ENCODE measurements around the gene STX3. TPM values are rescaled to one million over a fixed set of nuclear protein-coding genes. Genes with fewer than 3 reads are reported as not detected.

STX3 gene
- total and polyA plus RNA-seq, 2 of the 13 experiments (the other 11 are each of a cell fraction or from before 2014, with no cell fraction given) = 16.5 to 24.0 TPM

- TF ChIP-seq, protein P1, sequence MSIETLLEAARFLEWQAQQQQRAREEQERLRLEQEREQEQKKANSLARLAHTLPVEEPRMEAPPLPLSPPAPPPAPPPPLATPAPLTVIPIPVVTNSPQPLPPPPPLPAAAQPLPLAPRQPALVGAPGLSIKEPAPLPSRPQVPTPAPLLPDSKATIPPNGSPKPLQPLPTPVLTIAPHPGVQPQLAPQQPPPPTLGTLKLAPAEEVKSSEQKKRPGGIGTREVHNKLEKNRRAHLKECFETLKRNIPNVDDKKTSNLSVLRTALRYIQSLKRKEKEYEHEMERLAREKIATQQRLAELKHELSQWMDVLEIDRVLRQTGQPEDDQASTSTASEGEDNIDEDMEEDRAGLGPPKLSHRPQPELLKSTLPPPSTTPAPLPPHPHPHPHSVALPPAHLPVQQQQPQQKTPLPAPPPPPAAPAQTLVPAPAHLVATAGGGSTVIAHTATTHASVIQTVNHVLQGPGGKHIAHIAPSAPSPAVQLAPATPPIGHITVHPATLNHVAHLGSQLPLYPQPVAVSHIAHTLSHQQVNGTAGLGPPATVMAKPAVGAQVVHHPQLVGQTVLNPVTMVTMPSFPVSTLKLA (IDR thresholded peaks at IDR 0.05) = no peak
- TF ChIP-seq ZNF251 (CRISPR knock-in tag; IDR thresholded peaks at IDR 0.05) (no peak), SATB2 (CRISPR knock-in tag; IDR thresholded peaks at IDR 0.05) (no peak), GATA4 (IDR thresholded peaks at IDR 0.05; ENCODE audit: borderline replicate concordance, low read depth) (no peak), TEAD2 (CRISPR knock-in tag; IDR thresholded peaks at IDR 0.05) (no peak), REPIN1 (CRISPR knock-in tag; IDR thresholded peaks at IDR 0.05; ENCODE audit: borderline replicate concordance, low read depth) (peak; percentile 49), RAD51 (IDR thresholded peaks at IDR 0.05; ENCODE audit: borderline replicate concordance) (no peak), ZNF547 (CRISPR knock-in tag; IDR thresholded peaks at IDR 0.05) (peak; percentile 93), KDM5A (IDR thresholded peaks at IDR 0.05; ENCODE audit: borderline replicate concordance, low read length) (peak; percentile 91), ETV5 (CRISPR knock-in tag; IDR thresholded peaks at IDR 0.05; ENCODE audit: borderline replicate concordance) (peak; percentile 71), SETDB1 (CRISPR knock-in tag; IDR thresholded peaks at IDR 0.05; ENCODE audit: borderline replicate concordance) (no peak; the same call in 1 of the 2 replicates), SOX13 (IDR thresholded peaks at IDR 0.05) (0 out of 2 replicates have a peak, but pooled peaks have one; percentile 23), SOX13 (CRISPR knock-in tag; conservative IDR thresholded peaks at IDR 0.05 in 1 of 2, IDR thresholded peaks at IDR 0.05 in 1 of 2) (peak in 1 of 2 experiments; percentile 49; a peak in 1 of 4 replicates), RNF2 (conservative IDR thresholded peaks at IDR 0.05; ENCODE audit: low read depth) (peak; percentile 81; the same call in 1 of the 2 replicates), KMT2B (CRISPR knock-in tag; IDR thresholded peaks at IDR 0.05) (peak; percentile 90), SRSF9 (IDR thresholded peaks at IDR 0.05; ENCODE audit: borderline replicate concordance, insufficient read depth, low read depth, low read length, poor library complexity, severe bottlenecking) (no peak), ZNF550 (CRISPR knock-in tag; IDR thresholded peaks at IDR 0.05; ENCODE audit: borderline replicate concordance) (no peak), U2AF1 (optimal IDR thresholded peaks at IDR 0.05; ENCODE audit: low read depth, low read length) (no peak), CHCHD3 (CRISPR knock-in tag; IDR thresholded peaks at IDR 0.05) (no peak), MIXL1 (CRISPR knock-in tag; IDR thresholded peaks at IDR 0.05) (peak; percentile 83), TCF12 (IDR thresholded peaks at IDR 0.05) (no peak), TCF12 (CRISPR knock-in tag; IDR thresholded peaks at IDR 0.05) (no peak)
- TF ChIP-seq, protein P2, sequence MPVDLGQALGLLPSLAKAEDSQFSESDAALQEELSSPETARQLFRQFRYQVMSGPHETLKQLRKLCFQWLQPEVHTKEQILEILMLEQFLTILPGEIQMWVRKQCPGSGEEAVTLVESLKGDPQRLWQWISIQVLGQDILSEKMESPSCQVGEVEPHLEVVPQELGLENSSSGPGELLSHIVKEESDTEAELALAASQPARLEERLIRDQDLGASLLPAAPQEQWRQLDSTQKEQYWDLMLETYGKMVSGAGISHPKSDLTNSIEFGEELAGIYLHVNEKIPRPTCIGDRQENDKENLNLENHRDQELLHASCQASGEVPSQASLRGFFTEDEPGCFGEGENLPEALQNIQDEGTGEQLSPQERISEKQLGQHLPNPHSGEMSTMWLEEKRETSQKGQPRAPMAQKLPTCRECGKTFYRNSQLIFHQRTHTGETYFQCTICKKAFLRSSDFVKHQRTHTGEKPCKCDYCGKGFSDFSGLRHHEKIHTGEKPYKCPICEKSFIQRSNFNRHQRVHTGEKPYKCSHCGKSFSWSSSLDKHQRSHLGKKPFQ (CRISPR knock-in tag; IDR thresholded peaks at IDR 0.05; ENCODE audit: insufficient replicate concordance) = peak; percentile 83
- TF ChIP-seq, protein P3, sequence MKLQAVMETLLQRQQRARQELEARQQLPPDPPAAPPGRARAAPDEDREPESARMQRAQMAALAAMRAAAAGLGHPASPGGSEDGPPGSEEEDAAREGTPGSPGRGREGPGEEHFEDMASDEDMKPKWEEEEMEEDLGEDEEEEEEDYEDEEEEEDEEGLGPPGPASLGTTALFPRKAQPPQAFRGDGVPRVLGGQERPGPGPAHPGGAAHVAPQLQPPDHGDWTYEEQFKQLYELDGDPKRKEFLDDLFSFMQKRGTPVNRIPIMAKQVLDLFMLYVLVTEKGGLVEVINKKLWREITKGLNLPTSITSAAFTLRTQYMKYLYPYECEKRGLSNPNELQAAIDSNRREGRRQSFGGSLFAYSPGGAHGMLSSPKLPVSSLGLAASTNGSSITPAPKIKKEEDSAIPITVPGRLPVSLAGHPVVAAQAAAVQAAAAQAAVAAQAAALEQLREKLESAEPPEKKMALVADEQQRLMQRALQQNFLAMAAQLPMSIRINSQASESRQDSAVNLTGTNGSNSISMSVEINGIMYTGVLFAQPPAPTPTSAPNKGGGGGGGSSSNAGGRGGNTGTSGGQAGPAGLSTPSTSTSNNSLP (IDR thresholded peaks at IDR 0.05; ENCODE audit: low read depth, low read length) = no peak
- TF ChIP-seq, protein P4, sequence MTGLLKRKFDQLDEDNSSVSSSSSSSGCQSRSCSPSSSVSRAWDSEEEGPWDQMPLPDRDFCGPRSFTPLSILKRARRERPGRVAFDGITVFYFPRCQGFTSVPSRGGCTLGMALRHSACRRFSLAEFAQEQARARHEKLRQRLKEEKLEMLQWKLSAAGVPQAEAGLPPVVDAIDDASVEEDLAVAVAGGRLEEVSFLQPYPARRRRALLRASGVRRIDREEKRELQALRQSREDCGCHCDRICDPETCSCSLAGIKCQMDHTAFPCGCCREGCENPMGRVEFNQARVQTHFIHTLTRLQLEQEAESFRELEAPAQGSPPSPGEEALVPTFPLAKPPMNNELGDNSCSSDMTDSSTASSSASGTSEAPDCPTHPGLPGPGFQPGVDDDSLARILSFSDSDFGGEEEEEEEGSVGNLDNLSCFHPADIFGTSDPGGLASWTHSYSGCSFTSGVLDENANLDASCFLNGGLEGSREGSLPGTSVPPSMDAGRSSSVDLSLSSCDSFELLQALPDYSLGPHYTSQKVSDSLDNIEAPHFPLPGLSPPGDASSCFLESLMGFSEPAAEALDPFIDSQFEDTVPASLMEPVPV (CRISPR knock-in tag; IDR thresholded peaks at IDR 0.05) = peak; percentile 56; the same call in 1 of the 2 replicates
These were observed 55.2 kb downstream of the STX3 start, which contains the start of gene MRPL16 (continued) for GRCh38 chr11:59810189-59810910.
